Measurements from ENCODE around the gene LIM2. TPM values are rescaled to one million over a fixed set of nuclear protein-coding genes. Genes with fewer than 3 reads are reported as not detected.

LIM2 gene
- total and polyA plus RNA-seq, 2 donors (not counting 1 experiment from before 2014, with no cell fraction given) = not detected

DNA sequence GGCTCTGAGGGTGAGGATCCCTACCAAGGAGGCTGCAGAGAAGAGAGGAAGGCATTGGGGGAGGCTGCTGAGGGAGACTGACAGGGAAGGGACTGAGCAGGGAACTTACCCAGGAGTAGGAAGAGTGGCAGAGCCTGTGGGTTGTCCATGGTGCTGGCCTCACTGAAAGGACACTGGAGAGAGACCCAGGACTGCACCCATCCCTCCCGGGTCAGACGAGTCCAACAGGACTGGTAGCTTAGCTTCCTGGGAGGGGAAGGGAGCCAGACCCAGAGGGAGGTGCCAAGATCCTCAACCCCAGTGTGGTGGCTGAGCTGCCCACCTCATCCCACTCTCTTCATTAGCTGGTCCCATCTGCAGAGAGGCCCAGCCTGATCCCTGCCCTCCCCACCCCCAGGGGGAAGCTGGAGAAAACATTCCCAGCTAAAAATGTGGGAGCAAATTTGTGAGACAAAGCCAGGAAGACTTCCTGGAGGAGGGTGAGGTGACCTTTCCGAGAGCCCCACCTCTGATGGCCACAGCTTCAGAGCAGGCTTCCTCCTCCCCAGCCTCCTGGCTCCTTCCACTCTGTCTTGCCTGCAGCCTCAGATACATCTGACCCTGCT lies 45.7 kb downstream of the LIM2 start, which contains the start of gene VSIG10L:
Gene VSIG10L, minus strand, starts transcription at position 164 of the 605 bp plus-strand sequence. Its CDS starts 15 bp downstream, at position 149.
- ChIA-PET CTCF (interaction anchor here (1.4 to 7.0 kb wide), 8 partner anchors 24 to 317 kb away, joined by 3 to 70 read pairs (median 22); partner anchors contain the start of genes ETFB and SIGLEC10), POLR2A (interaction anchor here (1.1 to 1.8 kb wide), 2 partner anchors 24 to 26 kb away, joined by 5 read pairs; partner anchors contain the start of gene ETFB)
- no peaks in the 10 kb centered on the region for H3K9me3 Mint-ChIP-seq (ENCODE audit: insufficient read depth)
- H3K9ac ChIP-seq (ENCODE audit: low read length) = no peak within 1 kb of the TSS
- DNase-seq (peak; percentile 29), ATAC-seq (ENCODE audit: low read depth) (no peak)
- no peaks in the 10 kb centered on the region for H3K27me3 ChIP-seq (replicated peaks in 1 of 4; ENCODE audit: control extremely low read depth in 1 of 4, control insufficient read depth in 3 of 4, insufficient read depth in 4 of 4, low read length in 3 of 4)
- H3K79me2 ChIP-seq (ENCODE audit: control insufficient read depth, insufficient read depth, low read length) = no peaks in the 10 kb centered on the region
- H3K9me3 ChIP-seq (ENCODE audit: control extremely low read depth in 1 of 3, control insufficient read depth in 2 of 3, insufficient read depth in 1 of 3, low read length in 2 of 3) = no peaks in the 10 kb centered on the region
- peak within 1 kb of the TSS; percentile 2 for H3K4me2 ChIP-seq (replicated peaks; ENCODE audit: low read depth, low read length, poor library complexity, severe bottlenecking)
- peak within 1 kb of the TSS; percentile 78 for H3K27ac Mint-ChIP-seq
- peak within 1 kb of the TSS; percentile 78 for H3K4me3 Mint-ChIP-seq
- no peak within 1 kb of the TSS for H3K4me3 ChIP-seq (ENCODE audit: control extremely low read depth in 1 of 5, extremely low read depth in 1 of 5, insufficient read depth in 1 of 5, low read depth in 2 of 5, low read length in 4 of 5)
- TF ChIP-seq, protein P1, sequence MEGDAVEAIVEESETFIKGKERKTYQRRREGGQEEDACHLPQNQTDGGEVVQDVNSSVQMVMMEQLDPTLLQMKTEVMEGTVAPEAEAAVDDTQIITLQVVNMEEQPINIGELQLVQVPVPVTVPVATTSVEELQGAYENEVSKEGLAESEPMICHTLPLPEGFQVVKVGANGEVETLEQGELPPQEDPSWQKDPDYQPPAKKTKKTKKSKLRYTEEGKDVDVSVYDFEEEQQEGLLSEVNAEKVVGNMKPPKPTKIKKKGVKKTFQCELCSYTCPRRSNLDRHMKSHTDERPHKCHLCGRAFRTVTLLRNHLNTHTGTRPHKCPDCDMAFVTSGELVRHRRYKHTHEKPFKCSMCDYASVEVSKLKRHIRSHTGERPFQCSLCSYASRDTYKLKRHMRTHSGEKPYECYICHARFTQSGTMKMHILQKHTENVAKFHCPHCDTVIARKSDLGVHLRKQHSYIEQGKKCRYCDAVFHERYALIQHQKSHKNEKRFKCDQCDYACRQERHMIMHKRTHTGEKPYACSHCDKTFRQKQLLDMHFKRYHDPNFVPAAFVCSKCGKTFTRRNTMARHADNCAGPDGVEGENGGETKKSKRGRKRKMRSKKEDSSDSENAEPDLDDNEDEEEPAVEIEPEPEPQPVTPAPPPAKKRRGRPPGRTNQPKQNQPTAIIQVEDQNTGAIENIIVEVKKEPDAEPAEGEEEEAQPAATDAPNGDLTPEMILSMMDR (IDR thresholded peaks at IDR 0.05) = no peak
- no peak for TF ChIP-seq EZH2 (IDR thresholded peaks at IDR 0.05; ENCODE audit: borderline replicate concordance, insufficient read depth, low read depth, low read length, poor library complexity, severe bottlenecking)
- H4K20me1 ChIP-seq (ENCODE audit: control insufficient read depth, insufficient read depth, low read length, poor library complexity, severe bottlenecking) = no peaks in the 10 kb centered on the region
- peaks cover 0 to 15% of the 10 kb centered on the region in 2 experiments for H3K36me3 ChIP-seq (replicated peaks in 1 of 2; ENCODE audit: control extremely low read depth in 1 of 2, control insufficient read depth in 1 of 2, extremely low read depth in 1 of 2, insufficient read depth in 2 of 2, low read length in 1 of 2)
- intact Hi-C loops (cut with micrococcal nuclease) = no loop called here
- H3K4me1 ChIP-seq (ENCODE audit: control insufficient read depth in 2 of 2, insufficient read depth in 2 of 2, low read length in 2 of 2) = peaks cover 43 to 71% of the 10 kb centered on the region in 2 donors
- WGBS (ENCODE audit: insufficient coverage) = 65% methylated on average over 3 of the region's 3 CpGs
- peak within 1 kb of the TSS in 1 of 2 donors; percentile 63 for H3K27ac ChIP-seq (ENCODE audit: low read length in 2 of 2)
- H3K4me1 Mint-ChIP-seq = peaks cover 56% of the 10 kb centered on the region
- no peaks in the 10 kb centered on the region for H3K27me3 Mint-ChIP-seq
- H2AFZ ChIP-seq (ENCODE audit: insufficient read depth, low read depth, low read length, poor library complexity, severe bottlenecking) = no peak within 1 kb of the TSS

DNA sequence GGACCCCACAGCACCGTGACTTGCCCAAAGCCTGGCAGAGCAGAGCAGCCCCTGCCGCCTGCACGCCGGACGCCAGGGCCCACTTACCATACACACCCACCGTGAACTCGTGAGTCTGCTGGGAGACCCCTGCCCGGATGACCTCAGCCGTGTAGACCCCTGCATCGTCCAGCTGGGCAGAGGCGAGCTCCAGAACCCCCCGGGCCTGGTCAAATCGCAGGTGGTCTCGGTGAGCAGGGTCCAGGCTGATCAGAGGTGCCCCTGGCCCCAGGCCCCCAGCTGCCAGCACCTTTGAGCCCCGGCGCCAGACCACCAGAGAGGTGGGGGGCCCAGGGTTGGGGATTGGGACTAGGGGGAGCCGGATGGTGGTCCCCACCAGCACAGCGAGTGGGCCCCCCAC lies 46.7 kb downstream of the LIM2 start:
- POLR2A ChIA-PET = interaction anchor here (1.1 to 2.0 kb wide), 2 partner anchors 25 to 54 kb away, joined by 5 to 11 read pairs; partner anchors contain the start of gene ETFB

More for the DNA sequence above, 46.7 kb downstream of the LIM2 start:
- H3K4me1 Mint-ChIP-seq = peaks cover 54% of the 10 kb centered on the region
- Histone ChIP-seq H3K79me2 (ENCODE audit: control insufficient read depth, insufficient read depth, low read length) (no peaks in the 10 kb centered on the region), H3K9ac (ENCODE audit: low read length) (no peak overlapping the region), H3K27ac (ENCODE audit: low read length in 2 of 2) (peak overlapping the region in 1 of 2 donors; percentile 63), H3K4me2 (replicated peaks; ENCODE audit: low read depth, low read length, poor library complexity, severe bottlenecking) (no peak overlapping the region), H3K9me3 (ENCODE audit: control extremely low read depth in 1 of 3, control insufficient read depth in 2 of 3, insufficient read depth in 1 of 3, low read length in 2 of 3) (no peaks in the 10 kb centered on the region), H4K20me1 (ENCODE audit: control insufficient read depth, insufficient read depth, low read length, poor library complexity, severe bottlenecking) (no peaks in the 10 kb centered on the region), H3K4me1 (ENCODE audit: control insufficient read depth in 2 of 2, insufficient read depth in 2 of 2, low read length in 2 of 2) (peaks cover 43 to 65% of the 10 kb centered on the region in 2 donors), H3K27me3 (replicated peaks in 1 of 4; ENCODE audit: control extremely low read depth in 1 of 4, control insufficient read depth in 3 of 4, insufficient read depth in 4 of 4, low read length in 3 of 4) (no peaks in the 10 kb centered on the region), H3K36me3 (replicated peaks in 1 of 2; ENCODE audit: control extremely low read depth in 1 of 2, control insufficient read depth in 1 of 2, extremely low read depth in 1 of 2, insufficient read depth in 2 of 2, low read length in 1 of 2) (peaks cover 0 to 5% of the 10 kb centered on the region in 2 experiments), H3K4me3 (ENCODE audit: control extremely low read depth in 1 of 5, extremely low read depth in 1 of 5, insufficient read depth in 1 of 5, low read depth in 2 of 5, low read length in 4 of 5) (no peak overlapping the region), H2AFZ (ENCODE audit: insufficient read depth, low read depth, low read length, poor library complexity, severe bottlenecking) (no peak overlapping the region)
- WGBS (ENCODE audit: insufficient coverage) = 94% methylated on average over 18 of the region's 18 CpGs
- intact Hi-C loops (cut with micrococcal nuclease) = no loop called here
- H3K27ac Mint-ChIP-seq = peak overlapping the region; percentile 72
- H3K9me3 Mint-ChIP-seq (ENCODE audit: insufficient read depth) = no peaks in the 10 kb centered on the region
- DNase-seq (no peak), ATAC-seq (ENCODE audit: low read depth) (no peak)
- peak overlapping the region; percentile 78 for H3K4me3 Mint-ChIP-seq
- H3K27me3 Mint-ChIP-seq = no peaks in the 10 kb centered on the region
- TF ChIP-seq EZH2 (IDR thresholded peaks at IDR 0.05; ENCODE audit: borderline replicate concordance, insufficient read depth, low read depth, low read length, poor library complexity, severe bottlenecking) = no peak
- TF ChIP-seq, protein P1 (IDR thresholded peaks at IDR 0.05) = no peak
- CTCF ChIA-PET = interaction anchor here (0.8 to 7.0 kb wide), 10 partner anchors 23 to 318 kb away, joined by 3 to 70 read pairs (median 22); partner anchors contain the start of gene SIGLEC10

All from B cell (primary cell).